ENCODE measurements around the gene SPATA19. TPM values are rescaled to one million over a fixed set of nuclear protein-coding genes. Genes with fewer than 3 reads are reported as not detected.

Gene SPATA19
- total and polyA plus RNA-seq, 7 experiments from 2014 or later = not detected

DNA sequence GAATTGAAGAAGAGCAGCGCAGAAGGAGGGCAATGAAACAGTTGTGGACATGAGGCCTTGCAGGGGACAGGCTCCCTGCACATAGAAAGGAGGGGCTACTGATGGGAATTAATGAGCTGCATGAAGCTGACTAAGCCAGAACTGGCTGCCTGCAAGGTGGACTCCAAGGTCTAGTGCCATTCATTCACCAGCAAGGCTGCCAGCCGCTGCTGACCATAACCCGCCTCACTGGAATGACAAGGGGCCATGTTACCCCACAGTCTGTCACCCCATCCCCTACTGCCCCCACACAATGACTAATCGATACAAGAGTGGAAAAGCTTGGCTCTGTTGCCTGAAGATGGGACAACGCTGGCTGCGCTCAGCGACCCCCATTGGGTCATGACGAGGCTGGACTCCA is 44.6 kb downstream of the SPATA19 start:
- H3K4me3 ChIP-seq (ENCODE audit: low read length) = no peak overlapping the region
- H3K36me3 Mint-ChIP-seq = no peaks in the 10 kb centered on the region
- H3K4me1 Mint-ChIP-seq = no peaks in the 10 kb centered on the region
- H3K9me3 ChIP-seq (ENCODE audit: control insufficient read depth in 2 of 3, low read length in 3 of 3) = peaks cover 0 to under 1% (median 0%) of the 10 kb centered on the region in 3 experiments
- H3K4me3 Mint-ChIP-seq = no peak overlapping the region
- DNase-seq (no peak), ATAC-seq (no peak)
- no peaks in the 10 kb centered on the region for H3K4me1 ChIP-seq (ENCODE audit: control insufficient read depth in 2 of 2, insufficient read depth in 2 of 2, low read length in 2 of 2)
- CTCF ChIA-PET = no interaction called here
- H3K9me3 Mint-ChIP-seq = peaks cover 0 to 7% (median 3%) of the 10 kb centered on the region in 11 donors
- intact Hi-C loops (cut with micrococcal nuclease) = no loop called here
- H3K27ac ChIP-seq (ENCODE audit: low read depth, low read length) = no peak overlapping the region
- POLR2A ChIA-PET = no interaction called here
- no peaks in the 10 kb centered on the region for H3K36me3 ChIP-seq (ENCODE audit: control insufficient read depth in 2 of 3, insufficient read depth in 3 of 3, low read length in 3 of 3)
- H3K27me3 Mint-ChIP-seq = peaks cover 0 to 14% (median 10%) of the 10 kb centered on the region in 5 donors
- no peak overlapping the region for H3K27ac Mint-ChIP-seq
- no peaks in the 10 kb centered on the region for H3K27me3 ChIP-seq (ENCODE audit: control insufficient read depth in 2 of 2, insufficient read depth in 2 of 2, low read length in 2 of 2)

DNA sequence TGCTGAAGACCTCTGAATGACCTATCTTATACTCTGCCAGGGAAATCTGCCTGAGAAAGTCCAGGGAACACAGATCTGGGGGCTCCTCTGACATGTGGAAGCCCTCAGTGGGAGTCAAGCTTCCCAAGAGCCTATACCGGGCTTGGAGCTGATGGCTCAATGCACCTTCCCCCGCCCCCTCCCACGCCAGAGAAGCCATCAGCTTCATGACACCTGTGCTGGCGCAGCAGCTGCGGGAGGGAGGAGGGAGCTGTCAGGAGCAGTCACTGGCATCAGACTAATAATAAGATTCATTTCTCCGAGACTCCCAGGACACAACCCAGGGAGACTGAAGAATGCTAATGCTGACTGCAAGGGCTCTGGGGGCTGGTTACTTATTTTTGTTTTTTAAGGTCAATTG is 47.8 kb downstream of the SPATA19 start:
- Mint-ChIP-seq H3K4me1 (no peaks in the 10 kb centered on the region), H3K36me3 (peaks cover 0 to 9% (median 0%) of the 10 kb centered on the region in 5 donors), H3K9me3 (peaks cover 8 to 34% (median 18%) of the 10 kb centered on the region in 11 donors), H3K27ac (no peak overlapping the region), H3K27me3 (peaks cover 0 to 17% (median 11%) of the 10 kb centered on the region in 5 donors), H3K4me3 (no peak overlapping the region)
- ChIA-PET CTCF (no interaction called here), POLR2A (no interaction called here)
- H3K4me1 ChIP-seq (ENCODE audit: control insufficient read depth in 2 of 2, insufficient read depth in 2 of 2, low read length in 2 of 2) = no peaks in the 10 kb centered on the region
- intact Hi-C loops (cut with micrococcal nuclease) = no loop called here
- no peak overlapping the region for H3K4me3 ChIP-seq (ENCODE audit: low read length)
- peaks cover 0 to 13% (median 0%) of the 10 kb centered on the region in 3 experiments for H3K9me3 ChIP-seq (ENCODE audit: control insufficient read depth in 2 of 3, low read length in 3 of 3)
- ATAC-seq (no peak), DNase-seq (no peak)
- H3K36me3 ChIP-seq (ENCODE audit: control insufficient read depth in 2 of 3, insufficient read depth in 3 of 3, low read length in 3 of 3) = no peaks in the 10 kb centered on the region
- H3K27ac ChIP-seq (ENCODE audit: low read depth, low read length) = no peak overlapping the region
- no peaks in the 10 kb centered on the region for H3K27me3 ChIP-seq (ENCODE audit: control insufficient read depth in 2 of 2, insufficient read depth in 2 of 2, low read length in 2 of 2)

DNA sequence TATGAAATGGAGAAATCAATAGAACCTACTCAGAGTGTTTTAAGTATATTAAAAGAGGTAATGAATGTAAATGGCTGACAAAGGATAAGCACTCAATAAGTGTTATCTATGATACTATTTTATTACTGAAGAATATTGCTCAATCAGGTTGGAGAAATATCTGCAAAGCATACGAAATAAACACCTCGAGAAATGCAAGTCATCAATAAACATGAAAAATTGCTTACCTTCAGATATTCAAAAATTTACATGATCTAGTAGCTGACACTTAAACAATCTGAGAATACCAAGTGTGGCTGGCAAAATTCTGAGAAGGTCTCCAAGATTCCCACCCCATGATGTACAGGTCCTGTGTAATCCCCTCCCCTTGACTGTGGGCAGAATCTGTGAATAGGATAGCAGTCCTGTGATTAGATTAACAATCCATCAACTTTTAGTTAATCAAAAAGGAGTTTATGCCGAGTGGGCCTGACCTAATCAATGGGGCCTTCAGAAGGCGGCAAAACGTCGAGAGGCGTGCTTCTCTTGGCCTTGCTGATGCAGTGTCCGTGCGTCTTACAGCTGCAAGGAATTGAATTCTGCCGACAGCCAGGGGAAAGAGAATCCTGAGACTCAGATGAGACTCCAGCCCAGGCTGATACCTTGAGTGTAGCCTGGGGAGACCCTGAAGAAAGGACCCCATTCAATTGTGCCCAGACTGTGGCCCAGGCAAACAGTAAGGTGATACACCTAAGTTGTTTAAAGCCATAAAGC is 49.1 kb downstream of the SPATA19 start:
- ATAC-seq (no peak), DNase-seq (no peak)

DNA sequence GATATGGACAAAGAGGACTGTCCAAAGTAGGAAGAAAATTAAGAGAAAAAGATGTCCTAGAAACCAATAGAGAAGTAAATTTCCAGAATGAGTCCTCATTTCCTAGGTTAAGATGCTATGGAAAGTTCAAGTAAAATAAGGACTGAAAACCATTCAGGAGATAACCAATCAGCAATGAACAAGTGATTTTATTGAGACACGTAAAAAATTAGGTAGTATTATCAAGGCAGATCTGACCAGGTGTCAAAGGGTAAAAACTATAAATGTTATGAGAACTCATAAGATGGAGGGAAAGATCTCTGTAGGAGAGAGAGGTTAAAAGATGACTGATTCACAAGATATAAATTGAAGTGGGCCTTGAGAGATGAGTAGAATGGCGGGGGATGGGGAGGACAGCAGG is 50.2 kb downstream of the SPATA19 start:
- Histone ChIP-seq H3K4me1 (ENCODE audit: control insufficient read depth in 2 of 2, insufficient read depth in 2 of 2, low read length in 2 of 2) (no peaks in the 10 kb centered on the region), H3K27me3 (ENCODE audit: control insufficient read depth in 2 of 2, insufficient read depth in 2 of 2, low read length in 2 of 2) (no peaks in the 10 kb centered on the region), H3K9me3 (ENCODE audit: control insufficient read depth in 2 of 3, low read length in 3 of 3) (peaks cover 0 to 13% (median 0%) of the 10 kb centered on the region in 3 experiments), H3K27ac (ENCODE audit: low read depth, low read length) (no peak overlapping the region), H3K36me3 (ENCODE audit: control insufficient read depth in 2 of 3, insufficient read depth in 3 of 3, low read length in 3 of 3) (no peaks in the 10 kb centered on the region), H3K4me3 (ENCODE audit: low read length) (no peak overlapping the region)
- DNase-seq (no peak), ATAC-seq (no peak)
- intact Hi-C loops (cut with micrococcal nuclease) = no loop called here
- Mint-ChIP-seq H3K9me3 (peaks cover 8 to 44% (median 20%) of the 10 kb centered on the region in 11 donors), H3K27ac (no peak overlapping the region), H3K4me1 (no peaks in the 10 kb centered on the region), H3K36me3 (peaks cover 0 to 12% (median 0%) of the 10 kb centered on the region in 5 donors), H3K27me3 (peaks cover 3 to 32% (median 21%) of the 10 kb centered on the region in 5 donors), H3K4me3 (no peak overlapping the region)
- CTCF ChIA-PET = no interaction called here
- POLR2A ChIA-PET = no interaction called here

More for the DNA sequence above, 49.1 kb downstream of the SPATA19 start:
- H3K36me3 ChIP-seq (ENCODE audit: control insufficient read depth in 2 of 3, insufficient read depth in 3 of 3, low read length in 3 of 3) = no peaks in the 10 kb centered on the region
- POLR2A ChIA-PET = no interaction called here
- H3K4me3 ChIP-seq (ENCODE audit: low read length) = no peak overlapping the region
- intact Hi-C loops (cut with micrococcal nuclease) = no loop called here
- no peak overlapping the region for H3K4me3 Mint-ChIP-seq
- H3K4me1 Mint-ChIP-seq = no peaks in the 10 kb centered on the region
- no peaks in the 10 kb centered on the region for H3K27me3 ChIP-seq (ENCODE audit: control insufficient read depth in 2 of 2, insufficient read depth in 2 of 2, low read length in 2 of 2)
- no peak overlapping the region for H3K27ac ChIP-seq (ENCODE audit: low read depth, low read length)
- peaks cover 8 to 42% (median 20%) of the 10 kb centered on the region in 11 donors for H3K9me3 Mint-ChIP-seq
- no peak overlapping the region for H3K27ac Mint-ChIP-seq
- H3K36me3 Mint-ChIP-seq = peaks cover 0 to 12% (median 0%) of the 10 kb centered on the region in 5 donors
- H3K9me3 ChIP-seq (ENCODE audit: control insufficient read depth in 2 of 3, low read length in 3 of 3) = peaks cover 0 to 13% (median 0%) of the 10 kb centered on the region in 3 experiments
- H3K27me3 Mint-ChIP-seq = peaks cover 0 to 21% (median 12%) of the 10 kb centered on the region in 5 donors
- H3K4me1 ChIP-seq (ENCODE audit: control insufficient read depth in 2 of 2, insufficient read depth in 2 of 2, low read length in 2 of 2) = no peaks in the 10 kb centered on the region
- CTCF ChIA-PET = no interaction called here

DNA sequence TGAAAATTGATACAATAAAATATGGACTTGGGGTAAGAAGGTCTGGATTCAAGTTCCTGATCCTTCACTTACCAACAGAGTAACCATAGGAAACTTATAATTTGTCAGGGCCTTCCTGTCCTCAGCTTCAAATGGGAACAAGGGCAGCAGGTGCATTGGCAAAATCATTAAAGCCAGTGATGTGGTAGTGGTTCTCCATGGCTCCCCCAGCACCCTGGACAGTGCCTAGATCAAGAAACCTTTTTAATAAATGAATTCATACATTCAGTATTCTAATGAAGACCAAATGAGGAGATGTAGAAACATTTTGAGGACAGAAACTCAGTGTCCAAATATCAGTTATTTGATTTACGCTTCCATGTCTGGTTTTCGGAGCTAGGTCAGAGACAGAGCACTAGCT is 51.1 kb downstream of the SPATA19 start:
- Histone ChIP-seq H3K36me3 (ENCODE audit: control insufficient read depth in 2 of 3, insufficient read depth in 3 of 3, low read length in 3 of 3) (no peaks in the 10 kb centered on the region), H3K27me3 (ENCODE audit: control insufficient read depth in 2 of 2, insufficient read depth in 2 of 2, low read length in 2 of 2) (no peaks in the 10 kb centered on the region), H3K27ac (ENCODE audit: low read depth, low read length) (no peak overlapping the region), H3K4me1 (ENCODE audit: control insufficient read depth in 2 of 2, insufficient read depth in 2 of 2, low read length in 2 of 2) (no peaks in the 10 kb centered on the region), H3K4me3 (ENCODE audit: low read length) (no peak overlapping the region), H3K9me3 (ENCODE audit: control insufficient read depth in 2 of 3, low read length in 3 of 3) (peaks cover 0 to 13% (median 0%) of the 10 kb centered on the region in 3 experiments)
- POLR2A ChIA-PET = no interaction called here
- no peak overlapping the region for H3K27ac Mint-ChIP-seq
- H3K4me1 Mint-ChIP-seq = no peaks in the 10 kb centered on the region
- CTCF ChIA-PET = no interaction called here
- peaks cover 8 to 44% (median 20%) of the 10 kb centered on the region in 11 donors for H3K9me3 Mint-ChIP-seq
- H3K27me3 Mint-ChIP-seq = peaks cover 8 to 41% (median 26%) of the 10 kb centered on the region in 5 donors
- intact Hi-C loops (cut with micrococcal nuclease) = no loop called here
- H3K4me3 Mint-ChIP-seq = no peak overlapping the region
- ATAC-seq (no peak), DNase-seq (no peak)
- peaks cover 0 to 12% (median 0%) of the 10 kb centered on the region in 5 donors for H3K36me3 Mint-ChIP-seq

DNA sequence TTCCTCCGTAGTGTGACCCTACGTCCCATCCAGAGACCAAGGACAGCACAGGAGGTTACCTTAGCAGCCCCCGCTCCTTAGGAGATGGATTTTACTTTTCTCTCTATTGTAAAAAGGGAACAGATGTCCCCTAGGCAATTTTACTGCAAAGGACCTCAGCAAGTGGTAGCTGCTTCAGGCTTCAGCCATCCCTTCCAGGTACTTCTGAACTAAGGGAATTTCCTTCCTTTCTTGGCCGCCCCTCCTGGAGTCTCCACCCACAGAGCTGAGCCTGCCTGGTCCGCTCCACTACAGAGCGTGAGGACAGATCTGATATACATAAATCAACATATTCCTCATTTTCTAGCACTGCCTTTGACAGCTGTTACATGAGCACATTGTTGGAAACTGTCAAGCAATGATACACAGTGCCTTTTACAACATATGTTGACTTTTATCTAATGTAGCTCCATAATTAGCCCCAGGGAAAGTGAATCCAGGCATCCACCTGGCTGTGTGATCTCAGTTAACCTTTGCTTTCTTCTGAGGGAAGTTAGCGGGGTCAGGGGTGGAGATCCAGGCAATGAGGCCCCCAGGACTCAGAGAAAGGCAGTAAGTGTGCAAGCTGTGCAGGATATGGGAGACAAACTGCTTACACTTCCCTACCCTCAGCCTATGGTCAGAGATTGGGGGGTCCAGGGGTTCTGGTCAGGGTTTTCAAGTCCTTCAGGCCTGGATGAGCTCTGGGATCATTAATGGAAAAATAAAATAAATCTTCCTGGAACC is 51.9 kb downstream of the SPATA19 start:
- ATAC-seq (no peak), DNase-seq (no peak)
- CTCF ChIA-PET = no interaction called here
- Histone ChIP-seq H3K27me3 (ENCODE audit: control insufficient read depth in 2 of 2, insufficient read depth in 2 of 2, low read length in 2 of 2) (no peaks in the 10 kb centered on the region), H3K27ac (ENCODE audit: low read depth, low read length) (no peak overlapping the region), H3K36me3 (ENCODE audit: control insufficient read depth in 2 of 3, insufficient read depth in 3 of 3, low read length in 3 of 3) (no peaks in the 10 kb centered on the region), H3K9me3 (ENCODE audit: control insufficient read depth in 2 of 3, low read length in 3 of 3) (peaks cover 0 to 13% (median 0%) of the 10 kb centered on the region in 3 experiments), H3K4me3 (ENCODE audit: low read length) (no peak overlapping the region), H3K4me1 (ENCODE audit: control insufficient read depth in 2 of 2, insufficient read depth in 2 of 2, low read length in 2 of 2) (no peaks in the 10 kb centered on the region)
- Mint-ChIP-seq H3K27ac (no peak overlapping the region), H3K4me3 (no peak overlapping the region), H3K27me3 (peaks cover 15 to 48% (median 29%) of the 10 kb centered on the region in 5 donors), H3K9me3 (peaks cover 8 to 48% (median 20%) of the 10 kb centered on the region in 11 donors), H3K36me3 (peaks cover 0 to 12% (median 0%) of the 10 kb centered on the region in 5 donors), H3K4me1 (peaks cover 0 to 3% (median 0%) of the 10 kb centered on the region in 7 donors)
- POLR2A ChIA-PET = no interaction called here
- intact Hi-C loops (cut with micrococcal nuclease) = no loop called here

All from naive thymus-derived CD4-positive, alpha-beta T cell (primary cell).